NB4 (cell line): Measurements from ENCODE around the gene DENND1A.
"Not testable (repeated sequence)": the region's sequence is repeated elsewhere in the genome, so short reads cannot be mapped to it uniquely, and the experiment has no call there.

Experiments
- DNase-seq: peaks from one replicate; pipeline ENCODE4 v3.0.0; 2010; ENCODE audit warnings: low read depth
- H3K4me3 ChIP-seq: one replicate; pipeline ENCODE4 v1.5.1; 2011; ENCODE audit warnings: mild to moderate bottlenecking, low read depth, low read length, moderate library complexity
- MYC ChIP-seq: IDR thresholded peaks from 2 replicates; pipeline ENCODE4 v1.6.1; 2011; ENCODE audit warnings: low read depth, low read length
- POLR2A ChIP-seq: IDR thresholded peaks from 2 replicates; pipeline ENCODE4 v1.6.1; 2011; ENCODE audit warnings: mild to moderate bottlenecking; ENCODE audit not compliant: insufficient read length; ENCODE audit errors: extremely low read depth
- TF ChIP-seq, protein P1 (sequence below): IDR thresholded peaks from one replicate; pipeline ENCODE4 v1.5.1; 2012; ENCODE audit warnings: low read depth, low read length
- TF ChIP-seq, protein P2 (sequence below): IDR thresholded peaks from 2 replicates; pipeline ENCODE4 v1.6.1; 2011; ENCODE audit warnings: low read depth, low read length

DENND1A gene

DNA sequence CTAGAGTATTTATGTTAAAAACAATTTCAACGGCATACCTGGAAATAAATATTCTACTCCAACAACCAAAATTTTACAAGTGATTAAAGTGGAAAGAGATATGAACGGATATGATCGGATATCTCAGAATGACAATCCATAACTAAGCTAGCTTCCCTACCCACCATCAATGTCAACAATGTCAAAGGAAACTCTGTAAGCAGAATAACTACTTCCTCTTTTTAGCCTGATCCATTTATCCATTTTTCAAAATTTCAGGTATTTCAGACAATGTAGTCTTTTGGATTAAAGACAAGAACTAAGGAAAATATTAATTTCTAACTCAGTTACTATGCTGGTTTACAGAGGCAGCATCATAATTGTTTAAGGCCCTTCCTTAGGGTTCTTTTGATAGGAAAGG is 188.7 kb downstream of the DENND1A start:
- peak; percentile 28 for DNase-seq
- H3K4me3 ChIP-seq, result no peak overlapping the region
- no peak for TF ChIP-seq MYC
- TF ChIP-seq, protein P1, sequence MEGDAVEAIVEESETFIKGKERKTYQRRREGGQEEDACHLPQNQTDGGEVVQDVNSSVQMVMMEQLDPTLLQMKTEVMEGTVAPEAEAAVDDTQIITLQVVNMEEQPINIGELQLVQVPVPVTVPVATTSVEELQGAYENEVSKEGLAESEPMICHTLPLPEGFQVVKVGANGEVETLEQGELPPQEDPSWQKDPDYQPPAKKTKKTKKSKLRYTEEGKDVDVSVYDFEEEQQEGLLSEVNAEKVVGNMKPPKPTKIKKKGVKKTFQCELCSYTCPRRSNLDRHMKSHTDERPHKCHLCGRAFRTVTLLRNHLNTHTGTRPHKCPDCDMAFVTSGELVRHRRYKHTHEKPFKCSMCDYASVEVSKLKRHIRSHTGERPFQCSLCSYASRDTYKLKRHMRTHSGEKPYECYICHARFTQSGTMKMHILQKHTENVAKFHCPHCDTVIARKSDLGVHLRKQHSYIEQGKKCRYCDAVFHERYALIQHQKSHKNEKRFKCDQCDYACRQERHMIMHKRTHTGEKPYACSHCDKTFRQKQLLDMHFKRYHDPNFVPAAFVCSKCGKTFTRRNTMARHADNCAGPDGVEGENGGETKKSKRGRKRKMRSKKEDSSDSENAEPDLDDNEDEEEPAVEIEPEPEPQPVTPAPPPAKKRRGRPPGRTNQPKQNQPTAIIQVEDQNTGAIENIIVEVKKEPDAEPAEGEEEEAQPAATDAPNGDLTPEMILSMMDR, result no peak
- no peak for TF ChIP-seq POLR2A
- TF ChIP-seq, protein P2, sequence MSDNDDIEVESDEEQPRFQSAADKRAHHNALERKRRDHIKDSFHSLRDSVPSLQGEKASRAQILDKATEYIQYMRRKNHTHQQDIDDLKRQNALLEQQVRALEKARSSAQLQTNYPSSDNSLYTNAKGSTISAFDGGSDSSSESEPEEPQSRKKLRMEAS, result no peak

DNA sequence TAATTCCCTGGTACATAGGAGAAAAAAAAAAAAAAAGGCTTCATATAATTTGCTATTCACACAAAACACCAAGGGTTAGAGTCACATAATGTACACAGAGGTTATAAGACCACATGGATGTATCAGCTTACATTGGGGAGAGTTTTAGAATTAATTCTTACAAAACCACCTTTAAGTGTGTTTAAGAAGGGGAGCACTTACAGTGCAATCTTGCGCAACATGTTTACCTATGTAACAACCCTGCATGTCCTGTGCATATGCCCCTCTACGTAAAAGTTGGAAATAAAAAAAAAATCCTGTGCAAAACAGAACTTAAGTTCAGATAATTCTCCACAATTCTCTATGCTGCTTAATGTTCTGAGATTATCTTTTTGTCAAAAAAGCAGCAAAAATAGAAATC is 190.0 kb downstream of the DENND1A start:
- no peak overlapping the region for H3K4me3 ChIP-seq
- no peak for DNase-seq

DNA sequence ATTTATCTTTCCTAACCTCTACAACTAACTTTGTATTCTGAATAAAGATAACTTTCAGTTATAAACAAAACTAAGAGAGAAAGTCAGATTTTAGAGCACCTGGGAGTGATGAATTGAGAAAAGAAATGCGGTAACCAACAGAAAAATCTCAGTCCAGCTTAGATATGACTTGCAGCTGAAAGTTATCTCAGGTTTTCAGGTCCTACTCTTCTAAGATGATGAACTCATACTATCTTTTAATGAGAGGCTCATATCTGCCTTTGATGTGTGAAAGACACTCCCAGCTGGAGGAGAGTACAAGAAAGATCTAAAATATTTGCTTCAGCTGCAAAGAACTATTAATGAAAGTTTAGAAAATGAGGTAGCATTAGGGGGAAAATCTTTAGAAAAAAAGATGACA is 190.5 kb downstream of the DENND1A start:
- H3K4me3 ChIP-seq, result no peak overlapping the region
- no peak for DNase-seq
- no peak for TF ChIP-seq POLR2A
- TF ChIP-seq MYC, result no peak
- TF ChIP-seq, protein P1, result no peak
- TF ChIP-seq, protein P2, result no peak

More for the DNA sequence above, 190.0 kb downstream of the DENND1A start:
- TF ChIP-seq MYC, result no peak
- TF ChIP-seq, protein P2, result no peak

DNA sequence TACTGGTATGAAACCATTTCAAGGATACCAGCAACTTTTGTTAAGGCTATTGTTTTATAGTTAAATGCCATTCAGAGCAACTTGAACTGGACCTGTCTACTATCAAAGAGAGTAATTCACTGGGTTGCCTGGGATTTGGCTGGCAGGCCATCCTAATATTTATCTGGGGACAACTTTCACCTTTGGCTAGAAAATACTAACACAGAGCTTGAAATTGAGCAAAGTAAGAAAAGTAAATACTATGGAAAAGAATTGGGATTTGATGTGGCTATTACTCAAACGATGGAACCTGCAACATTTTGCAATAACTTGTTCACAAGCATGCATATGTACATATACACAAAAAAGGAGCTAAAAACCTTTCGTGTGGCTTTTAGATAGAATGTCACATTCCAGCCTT is 191.3 kb downstream of the DENND1A start:
- H3K4me3 ChIP-seq, result no peak overlapping the region
- DNase-seq, result no peak
- TF ChIP-seq POLR2A, result no peak
- TF ChIP-seq, protein P1, result no peak
- TF ChIP-seq MYC, result no peak
- TF ChIP-seq, protein P2, result no peak

DNA sequence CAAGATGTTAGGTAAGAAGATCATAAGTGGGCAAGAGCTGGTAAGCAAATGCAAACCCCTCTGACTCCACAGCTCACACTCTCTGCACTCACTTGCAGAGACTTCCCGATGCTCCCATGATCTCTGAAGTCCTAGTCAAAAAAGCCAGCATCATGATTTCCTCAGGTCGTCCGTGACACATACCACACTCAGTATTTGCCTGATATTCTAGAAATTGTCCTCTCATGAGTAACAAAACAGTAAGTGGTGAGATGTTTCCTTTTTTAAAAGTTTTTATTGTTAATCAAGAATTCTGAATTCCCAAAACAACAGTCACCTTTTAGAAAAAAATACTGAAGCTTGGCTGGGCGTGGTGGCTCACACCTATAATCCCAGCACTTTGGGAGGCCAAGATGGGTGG is 194.6 kb downstream of the DENND1A start:
- TF ChIP-seq MYC, result no peak
- TF ChIP-seq POLR2A, result no peak
- TF ChIP-seq, protein P1, result no peak
- TF ChIP-seq, protein P2, result no peak
- DNase-seq, result no peak
- no peak overlapping the region for H3K4me3 ChIP-seq

DNA sequence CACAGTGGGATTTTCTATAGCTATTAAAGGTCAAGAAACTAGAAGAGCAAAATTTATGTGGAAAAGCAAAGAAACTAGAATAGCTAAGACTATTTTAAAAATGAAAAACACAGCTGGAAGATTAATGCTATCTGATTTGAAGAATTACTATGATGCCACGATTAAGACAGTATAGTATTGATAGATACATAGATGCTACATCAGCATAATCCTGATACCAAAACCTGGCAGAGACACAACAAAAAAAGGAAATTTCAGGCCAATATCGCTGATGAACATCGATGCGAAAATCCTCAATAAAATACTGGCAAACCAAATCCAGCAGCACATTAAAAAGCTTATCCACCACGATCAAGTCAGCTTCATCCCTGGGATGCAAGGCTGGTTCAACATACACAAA is 201.4 kb downstream of the DENND1A start:
- H3K4me3 ChIP-seq, DNase-seq: not testable (repeated sequence)

DNA sequence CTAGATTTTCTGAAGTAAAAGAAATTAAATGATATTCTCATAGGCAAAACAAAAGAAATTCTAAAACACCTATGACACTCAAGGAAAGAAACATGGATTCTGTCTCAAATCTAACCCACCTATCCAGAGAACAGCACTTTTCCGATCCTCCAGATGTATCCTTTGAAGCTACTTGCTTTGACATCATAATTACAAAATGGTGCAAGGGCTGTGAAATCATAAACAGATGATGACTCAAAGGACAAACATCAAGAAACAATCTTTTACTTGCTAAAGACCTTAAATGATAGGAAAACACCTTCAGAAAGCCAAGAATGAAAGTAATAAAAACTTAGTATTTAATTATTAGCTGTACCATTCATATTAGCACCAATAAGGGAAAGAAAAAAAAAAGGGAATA is 202.6 kb downstream of the DENND1A start:
- no peak for DNase-seq
- no peak overlapping the region for H3K4me3 ChIP-seq
- TF ChIP-seq, protein P1, result no peak
- no peak for TF ChIP-seq POLR2A
